GM12891 (cell line): Measurements from ENCODE around the gene VAMP1.

Experiments used
- DNase-seq: peaks from one replicate; pipeline ENCODE4 v3.0.0; 2011; ENCODE audit warnings: low spot score; ENCODE audit not compliant: insufficient read length
- FAIRE-seq: peaks from 2 replicates; lab custom pipeline; 2011; peaks lifted over from hg19 to GRCh38; lab: Jason Lieb, UNC
- PAX5 ChIP-seq: IDR thresholded peaks from 2 replicates; pipeline ENCODE4 v1.6.1; 2011; ENCODE audit warnings: low read length, moderate library complexity, mild to moderate bottlenecking; ENCODE audit not compliant: insufficient read depth, severe bottlenecking
- POLR2A ChIP-seq: IDR thresholded peaks from 2 replicates; pipeline ENCODE4 v1.6.1; 2011; ENCODE audit warnings: low read depth, low read length, control low read depth
- POLR2AphosphoS5 ChIP-seq: IDR thresholded peaks from 2 replicates; pipeline ENCODE4 v1.6.1; 2011; ENCODE audit warnings: low read depth, low read length, control low read depth
- POU2F2 ChIP-seq: IDR thresholded peaks from 2 replicates; pipeline ENCODE4 v1.6.1; 2011; ENCODE audit warnings: low read depth, mild to moderate bottlenecking, control low read depth, low read length, moderate library complexity
- SPI1 ChIP-seq: IDR thresholded peaks from 2 replicates; pipeline ENCODE4 v1.6.1; 2011; ENCODE audit warnings: low read depth, low read length, control low read depth
- TAF1 ChIP-seq: IDR thresholded peaks from 2 replicates; pipeline ENCODE4 v1.6.1; 2011; ENCODE audit warnings: low read depth, low read length, control low read depth

VAMP1 gene

GRCh38 chr12:6462234-6462995 lies 8.1 kb downstream of the VAMP1 start:
- DNase-seq (no peak), FAIRE-seq (no peak)
- no peak for TF ChIP-seq POU2F2
- no peak for TF ChIP-seq POLR2A
- TF ChIP-seq POLR2AphosphoS5: no peak
- no peak for TF ChIP-seq PAX5
- no peak for TF ChIP-seq SPI1
- TF ChIP-seq TAF1: no peak

- DNase-seq (peak; percentile 71), FAIRE-seq (peak; percentile 99)
- TF ChIP-seq PAX5 (no peak), POU2F2 (0 out of 2 replicates have a peak, but pooled peaks have one; percentile 23), POLR2A (peak; percentile 74), POLR2AphosphoS5 (peak; percentile 59; the same call in 1 of the 2 replicates), SPI1 (peak; percentile 99), TAF1 (peak; percentile 76)
Observed at GRCh38 chr12:6461401-6462233, 8.9 kb downstream of the VAMP1 start.

- TF ChIP-seq PAX5 (no peak), POLR2A (no peak), POLR2AphosphoS5 (0 out of 2 replicates have a peak, but pooled peaks have one; percentile 36), TAF1 (no peak)
- peak; percentile 83 for FAIRE-seq
- no peak for DNase-seq
Observed at GRCh38 chr12:6460751-6461371, 9.6 kb downstream of the VAMP1 start.

GRCh38 chr12:6459004-6459337 lies 11.5 kb downstream of the VAMP1 start:
- DNase-seq (no peak), FAIRE-seq (peak; percentile 48)
- TF ChIP-seq SPI1 (no peak), POLR2A (no peak)

GRCh38 chr12:6458281-6459003 lies 12.0 kb downstream of the VAMP1 start:
- TF ChIP-seq POU2F2: no peak
- peak; percentile 68; the same call in 1 of the 2 replicates for TF ChIP-seq POLR2AphosphoS5
- peak; percentile 55; the same call in 1 of the 2 replicates for TF ChIP-seq POLR2A
- no peak for TF ChIP-seq PAX5
- no peak for DNase-seq
- FAIRE-seq: no peak

GRCh38 chr12:6457220-6457945 lies 13.1 kb downstream of the VAMP1 start:
- no peak for TF ChIP-seq SPI1
- 0 out of 2 replicates have a peak, but pooled peaks have one; percentile 7 for TF ChIP-seq POLR2AphosphoS5
- no peak for TF ChIP-seq PAX5
- 0 out of 2 replicates have a peak, but pooled peaks have one; percentile 13 for TF ChIP-seq POU2F2
- no peak for TF ChIP-seq TAF1
- DNase-seq (no peak), FAIRE-seq (no peak)

GRCh38 chr12:6452944-6453630 lies 17.4 kb downstream of the VAMP1 start:
- TF ChIP-seq POLR2AphosphoS5 (peak; percentile 8; the same call in 1 of the 2 replicates), SPI1 (no peak), TAF1 (no peak)
- DNase-seq: no peak
- FAIRE-seq: no peak

GRCh38 chr12:6452245-6452943 lies 18.1 kb downstream of the VAMP1 start:
- no peak for FAIRE-seq
- DNase-seq: no peak
- TF ChIP-seq TAF1 (no peak), POLR2A (peak; percentile 61; the same call in 1 of the 2 replicates), SPI1 (no peak), POU2F2 (no peak; the same call in 1 of the 2 replicates), POLR2AphosphoS5 (peak; percentile 61; the same call in 1 of the 2 replicates)
